GM18907 (cell line): ENCODE data around the gene CFAP210.

ENCODE experiments used
- ATAC-seq: cut with Tn5 transposase; IDR thresholded peaks from one replicate; pipeline ENCODE4 v1.9.1; 2021; ENCODE audit warnings: mild to moderate bottlenecking, moderate library complexity; ENCODE audit not compliant: unreplicated experiment

CFAP210 gene

GRCh38 chr2:169676357-169676756 is 17.8 kb downstream of the CFAP210 start:
- no peak for ATAC-seq

GRCh38 chr2:169673921-169674320 is 20.3 kb downstream of the CFAP210 start:
- no peak for ATAC-seq

GRCh38 chr2:169673106-169673505 is 21.1 kb downstream of the CFAP210 start:
- no peak for ATAC-seq

GRCh38 chr2:169672406-169672805 is 21.8 kb downstream of the CFAP210 start:
- ATAC-seq: no peak

GRCh38 chr2:169670937-169671336 is 23.3 kb downstream of the CFAP210 start:
- ATAC-seq: no peak

GRCh38 chr2:169670215-169670651 is 24.0 kb downstream of the CFAP210 start:
- ATAC-seq: no peak

- no peak for ATAC-seq
Observed at GRCh38 chr2:169667583-169667982, 26.6 kb downstream of the CFAP210 start.

- no peak for ATAC-seq
Observed at GRCh38 chr2:169664978-169665930, 29.0 kb downstream of the CFAP210 start.

- no peak for ATAC-seq
Observed at GRCh38 chr2:169664600-169664977, 29.6 kb downstream of the CFAP210 start.

- no peak for ATAC-seq
Observed at GRCh38 chr2:169663247-169663646, 31.0 kb downstream of the CFAP210 start.

GRCh38 chr2:169662744-169663143 is 31.5 kb downstream of the CFAP210 start:
- ATAC-seq: no peak

GRCh38 chr2:169661265-169661664 is 32.9 kb downstream of the CFAP210 start:
- ATAC-seq: no peak

GRCh38 chr2:169659320-169659719 is 34.9 kb downstream of the CFAP210 start:
- ATAC-seq: no peak

GRCh38 chr2:169658877-169659276 is 35.3 kb downstream of the CFAP210 start:
- no peak for ATAC-seq

- no peak for ATAC-seq
Observed at GRCh38 chr2:169656164-169656563, 38.0 kb downstream of the CFAP210 start.

- ATAC-seq: no peak
Observed at GRCh38 chr2:169653636-169654035, 40.6 kb downstream of the CFAP210 start.

GRCh38 chr2:169649278-169649677 is 44.9 kb downstream of the CFAP210 start:
- no peak for ATAC-seq

- ATAC-seq: no peak
Observed at GRCh38 chr2:169647496-169647895, 46.7 kb downstream of the CFAP210 start.

- ATAC-seq: no peak
Observed at GRCh38 chr2:169644173-169644572, 50.0 kb downstream of the CFAP210 start.

- ATAC-seq: no peak
Observed at GRCh38 chr2:169641464-169641863, 52.7 kb downstream of the CFAP210 start.

GRCh38 chr2:169640104-169640503 is 54.1 kb downstream of the CFAP210 start:
- ATAC-seq: no peak

- ATAC-seq: no peak
Observed at GRCh38 chr2:169637620-169638019, 56.6 kb downstream of the CFAP210 start.
